HEK293 (cell line): ENCODE measurements around the gene MYO5B.
A peak's percentile ranks its signal among the peaks of the same experiment; 100 is the strongest.

ENCODE experiments used
- CTCF ChIA-PET: fragments of 350-600 bp; formaldehyde crosslinking; extraction: SDS; loops from one replicate; lab custom pipeline; 2021; ENCODE audit warnings: antibody characterized with exemption; lab: Yijun Ruan, JAX
- POLR2A ChIA-PET: fragments of 300-600 bp; formaldehyde crosslinking; extraction: SDS; loops from one replicate; lab custom pipeline; 2020; ENCODE audit warnings: antibody characterized with exemption, inconsistent platforms; lab: Yijun Ruan, JAX
- H3K27ac ChIP-seq: fragments of 200-500 bp; sonication (Bioruptor generic); 2 replicates; pipeline ENCODE4 v1.5.1; 2014; ENCODE audit warnings: low read depth, low read length, control low read depth, inconsistent platforms; ENCODE audit errors: extremely low read depth
- H3K36me3 ChIP-seq, 2 experiments: fragments of 200-500 bp in 1 of 2; sonication (Bioruptor generic) in 1 of 2; 1 replicate in 1 of 2; 2 replicates in 1 of 2; pipeline ENCODE4 v1.5.1; 2014 to 2017; ENCODE audit warnings: inconsistent platforms in 2 of 2, low read length in 2 of 2; ENCODE audit not compliant: control insufficient read depth in 2 of 2, insufficient read depth in 1 of 2
- H3K4me1 ChIP-seq: fragments of 200-500 bp; sonication (Bioruptor generic); 2 replicates; pipeline ENCODE4 v1.5.1; 2014; ENCODE audit warnings: mild to moderate bottlenecking, low read length, inconsistent platforms; ENCODE audit not compliant: control insufficient read depth, insufficient read depth
- H3K4me3 ChIP-seq: 2 replicates; pipeline ENCODE4 v1.5.1; 2011; ENCODE audit warnings: low read depth, mild to moderate bottlenecking, control low read depth, low read length, moderate library complexity
- H3K9me3 ChIP-seq: fragments of 200-500 bp; sonication (Bioruptor generic); 2 replicates; pipeline ENCODE4 v1.5.1; 2014; ENCODE audit warnings: low read depth, low read length, inconsistent platforms; ENCODE audit not compliant: control insufficient read depth, insufficient read depth
- ELK4 ChIP-seq: IDR thresholded peaks from 2 replicates; pipeline ENCODE4 v1.6.1; 2011; ENCODE audit warnings: mild to moderate bottlenecking, low read depth, low read length, borderline replicate concordance
- IKZF3 ChIP-seq: fragments of 450-650 bp; IDR thresholded peaks from 2 replicates; pipeline ENCODE4 v1.5.0; 2018; ENCODE audit warnings: missing biosample characterization, mild to moderate bottlenecking, missing genetic modification characterization, moderate library complexity
- INSM2 ChIP-seq: fragments of 450-650 bp; formaldehyde crosslinking; IDR thresholded peaks from 2 replicates; pipeline ENCODE4 v1.5.1; 2016; ENCODE audit warnings: missing biosample characterization, missing genetic modification characterization
- KLF10 ChIP-seq: fragments of 450-650 bp; IDR thresholded peaks from 2 replicates; pipeline ENCODE4 v1.5.1; 2018; ENCODE audit warnings: missing biosample characterization, mild to moderate bottlenecking, missing genetic modification characterization
- PRDM10 ChIP-seq: fragments of 450-650 bp; formaldehyde crosslinking; IDR thresholded peaks from 2 replicates; pipeline ENCODE4 v1.5.1; 2016; ENCODE audit warnings: missing biosample characterization, missing genetic modification characterization
- PRDM6 ChIP-seq: fragments of 450-650 bp; formaldehyde crosslinking; IDR thresholded peaks from 2 replicates; pipeline ENCODE4 v1.5.1; 2017; ENCODE audit warnings: missing biosample characterization, missing genetic modification characterization
- SETDB1 ChIP-seq: IDR thresholded peaks from one replicate; pipeline ENCODE4 v1.6.1; 2017; ENCODE audit warnings: mild to moderate bottlenecking, low read length, moderate library complexity, mixed read lengths; ENCODE audit not compliant: insufficient read length
- TCF7L2 ChIP-seq: IDR thresholded peaks from 2 replicates; pipeline ENCODE4 v1.6.1; 2011; ENCODE audit warnings: low read depth, mild to moderate bottlenecking, inconsistent platforms, low read length, moderate library complexity, borderline replicate concordance
- WT1 ChIP-seq: fragments of 450-650 bp; formaldehyde crosslinking; IDR thresholded peaks from 2 replicates; pipeline ENCODE4 v1.5.1; 2016; ENCODE audit warnings: missing biosample characterization, missing genetic modification characterization
- ZBTB49 ChIP-seq: fragments of 450-650 bp; formaldehyde crosslinking; IDR thresholded peaks from 2 replicates; pipeline ENCODE4 v1.5.1; 2016; ENCODE audit warnings: missing biosample characterization, missing genetic modification characterization, low read depth
- ZNF174 ChIP-seq: fragments of 450-650 bp; formaldehyde crosslinking; IDR thresholded peaks from 2 replicates; pipeline ENCODE4 v1.5.0; 2017; ENCODE audit warnings: missing biosample characterization, mild to moderate bottlenecking, missing genetic modification characterization
- ZNF26 ChIP-seq: fragments of 450-650 bp; formaldehyde crosslinking; IDR thresholded peaks from 2 replicates; pipeline ENCODE4 v1.5.1; 2016; ENCODE audit warnings: missing biosample characterization, missing genetic modification characterization
- ZNF311 ChIP-seq: fragments of 450-650 bp; formaldehyde crosslinking; IDR thresholded peaks from 2 replicates; pipeline ENCODE4 v1.5.1; 2017; ENCODE audit warnings: missing biosample characterization, missing genetic modification characterization, borderline replicate concordance
- ZNF354C ChIP-seq: fragments of 450-650 bp; formaldehyde crosslinking; IDR thresholded peaks from 2 replicates; pipeline ENCODE4 v1.5.1; 2016; ENCODE audit warnings: missing biosample characterization, missing genetic modification characterization, low read depth, borderline replicate concordance
- ZNF366 ChIP-seq: fragments of 450-650 bp; formaldehyde crosslinking; conservative IDR thresholded peaks from 2 replicates; pipeline ENCODE4 v1.5.1; 2016; ENCODE audit warnings: missing biosample characterization, missing genetic modification characterization
- ZNF610 ChIP-seq: fragments of 450-650 bp; formaldehyde crosslinking; IDR thresholded peaks from 2 replicates; pipeline ENCODE4 v1.5.1; 2016; ENCODE audit warnings: missing biosample characterization, missing genetic modification characterization, borderline replicate concordance
- ZSCAN23 ChIP-seq: fragments of 450-650 bp; formaldehyde crosslinking; IDR thresholded peaks from 2 replicates; pipeline ENCODE4 v1.5.1; 2016; ENCODE audit warnings: missing biosample characterization, missing genetic modification characterization

The MYO5B gene

GRCh38 chr18:50135903-50136302 lies 59.0 kb downstream of the MYO5B start (continued):
- TF ChIP-seq PRDM6, result no peak
- TF ChIP-seq ZBTB49 (tag by site-specific recombination), result no peak
- TF ChIP-seq IKZF3 (tag by site-specific recombination), result no peak
- TF ChIP-seq ZNF174 (tag by site-specific recombination), result no peak

- no peak overlapping the region for H3K27ac ChIP-seq
- CTCF ChIA-PET, result interaction anchor here (0.5 kb wide), 1 partner anchor 103 kb away, joined by 3 read pairs; no protein-coding TSS in a partner anchor
- no peaks in the 10 kb centered on the region for H3K9me3 ChIP-seq
- TF ChIP-seq PRDM6 (no peak), ZNF26 (tag by site-specific recombination) (no peak), ELK4 (no peak), KLF10 (tag by site-specific recombination) (no peak), ZNF354C (tag by site-specific recombination) (no peak), ZNF311 (tag by site-specific recombination) (no peak), INSM2 (tag by site-specific recombination) (no peak), ZNF366 (tag by site-specific recombination) (no peak), ZNF610 (tag by site-specific recombination) (no peak)
- peaks cover 3% of the 10 kb centered on the region; the same call in 1 of the 2 replicates for H3K4me1 ChIP-seq
- H3K4me3 ChIP-seq, result no peak overlapping the region
- no peaks in the 10 kb centered on the region for H3K36me3 ChIP-seq
- POLR2A ChIA-PET, result no interaction called here
Measured at GRCh38 chr18:50133526-50133925, 61.4 kb downstream of the MYO5B start.

- CTCF ChIA-PET, result interaction anchor here (0.8 kb wide), 1 partner anchor 72 kb away, joined by 3 read pairs; no protein-coding TSS in a partner anchor
- no peaks in the 10 kb centered on the region for H3K9me3 ChIP-seq
- no peak overlapping the region for H3K4me3 ChIP-seq
- no peaks in the 10 kb centered on the region for H3K36me3 ChIP-seq
- H3K4me1 ChIP-seq, result peaks cover 3% of the 10 kb centered on the region; the same call in 1 of the 2 replicates
- no peak overlapping the region for H3K27ac ChIP-seq
- POLR2A ChIA-PET, result no interaction called here
- TF ChIP-seq WT1 (tag by site-specific recombination), result peak; percentile 89
- TF ChIP-seq ZSCAN23 (tag by site-specific recombination), result no peak
- TF ChIP-seq PRDM10 (tag by site-specific recombination), result peak; percentile 80
- no peak for TF ChIP-seq TCF7L2
- TF ChIP-seq SETDB1, result no peak
Measured at GRCh38 chr18:50131591-50131990, 63.4 kb downstream of the MYO5B start.
